DOHH2 (cell line): ENCODE data around the gene ZNF865.

Experiments
- EZH2phosphoT487 ChIP-seq: fragments of 200-600 bp; sonication (generic); IDR thresholded peaks from 2 replicates; pipeline ENCODE4 v1.6.1; 2017; ENCODE audit warnings: borderline replicate concordance, mild to moderate bottlenecking, antibody characterized with exemption, low read length, moderate library complexity, mixed read lengths
- TF ChIP-seq, protein P1 (sequence below): fragments of 200-600 bp; sonication (generic); IDR thresholded peaks from one replicate; pipeline ENCODE4 v1.5.1; 2014; ENCODE audit warnings: antibody characterized with exemption, mild to moderate bottlenecking, low read depth, low read length; ENCODE audit not compliant: poor library complexity, severe bottlenecking

DNA sequence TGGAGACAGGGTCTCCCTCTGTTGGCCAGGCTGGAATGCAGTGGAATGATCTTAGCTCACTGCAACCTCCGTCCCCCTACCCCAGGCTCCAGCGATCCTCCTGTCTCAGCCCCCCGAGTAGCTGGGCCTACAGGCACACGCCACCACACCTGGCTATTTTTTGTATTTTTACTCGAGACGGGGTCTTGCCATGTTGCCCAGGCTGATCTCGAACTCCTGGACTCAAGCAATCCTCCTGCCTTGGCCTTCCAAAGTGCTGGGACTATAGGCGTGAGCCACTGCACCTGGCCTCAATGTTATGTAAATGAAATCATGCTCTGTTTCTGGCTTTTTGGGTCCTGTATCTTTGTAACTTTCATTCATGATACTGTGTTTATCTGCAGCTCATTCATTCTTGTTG lies 16.7 kb upstream of the ZNF865 start:
- TF ChIP-seq EZH2phosphoT487 = no peak
- TF ChIP-seq, protein P1, sequence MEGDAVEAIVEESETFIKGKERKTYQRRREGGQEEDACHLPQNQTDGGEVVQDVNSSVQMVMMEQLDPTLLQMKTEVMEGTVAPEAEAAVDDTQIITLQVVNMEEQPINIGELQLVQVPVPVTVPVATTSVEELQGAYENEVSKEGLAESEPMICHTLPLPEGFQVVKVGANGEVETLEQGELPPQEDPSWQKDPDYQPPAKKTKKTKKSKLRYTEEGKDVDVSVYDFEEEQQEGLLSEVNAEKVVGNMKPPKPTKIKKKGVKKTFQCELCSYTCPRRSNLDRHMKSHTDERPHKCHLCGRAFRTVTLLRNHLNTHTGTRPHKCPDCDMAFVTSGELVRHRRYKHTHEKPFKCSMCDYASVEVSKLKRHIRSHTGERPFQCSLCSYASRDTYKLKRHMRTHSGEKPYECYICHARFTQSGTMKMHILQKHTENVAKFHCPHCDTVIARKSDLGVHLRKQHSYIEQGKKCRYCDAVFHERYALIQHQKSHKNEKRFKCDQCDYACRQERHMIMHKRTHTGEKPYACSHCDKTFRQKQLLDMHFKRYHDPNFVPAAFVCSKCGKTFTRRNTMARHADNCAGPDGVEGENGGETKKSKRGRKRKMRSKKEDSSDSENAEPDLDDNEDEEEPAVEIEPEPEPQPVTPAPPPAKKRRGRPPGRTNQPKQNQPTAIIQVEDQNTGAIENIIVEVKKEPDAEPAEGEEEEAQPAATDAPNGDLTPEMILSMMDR = no peak
